Measurements from ENCODE around the gene FSTL1.

Gene FSTL1

DNA sequence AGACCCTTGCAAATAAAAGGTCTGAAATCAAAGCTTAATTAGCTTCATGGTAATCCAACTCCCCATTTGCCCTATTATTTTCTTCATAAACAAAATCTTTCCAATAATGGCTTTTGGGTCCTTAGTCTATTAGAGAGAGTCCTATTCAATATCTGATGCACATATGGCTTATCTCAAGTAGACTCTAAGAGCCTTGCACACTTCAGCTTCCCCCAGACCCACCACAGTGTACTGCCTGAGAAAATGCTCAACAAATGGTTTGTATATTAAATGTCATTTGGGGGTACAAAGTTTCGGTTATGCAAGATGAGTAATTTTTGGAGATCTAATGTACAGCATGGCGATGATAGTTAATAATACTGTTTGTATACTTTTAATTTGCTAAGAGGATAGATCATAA, 28.9 kb downstream of the FSTL1 start:
- no peak overlapping the region for H3K9ac ChIP-seq (ENCODE audit: low read length)
- no peak overlapping the region for H3K27ac ChIP-seq (ENCODE audit: low read length)

DNA sequence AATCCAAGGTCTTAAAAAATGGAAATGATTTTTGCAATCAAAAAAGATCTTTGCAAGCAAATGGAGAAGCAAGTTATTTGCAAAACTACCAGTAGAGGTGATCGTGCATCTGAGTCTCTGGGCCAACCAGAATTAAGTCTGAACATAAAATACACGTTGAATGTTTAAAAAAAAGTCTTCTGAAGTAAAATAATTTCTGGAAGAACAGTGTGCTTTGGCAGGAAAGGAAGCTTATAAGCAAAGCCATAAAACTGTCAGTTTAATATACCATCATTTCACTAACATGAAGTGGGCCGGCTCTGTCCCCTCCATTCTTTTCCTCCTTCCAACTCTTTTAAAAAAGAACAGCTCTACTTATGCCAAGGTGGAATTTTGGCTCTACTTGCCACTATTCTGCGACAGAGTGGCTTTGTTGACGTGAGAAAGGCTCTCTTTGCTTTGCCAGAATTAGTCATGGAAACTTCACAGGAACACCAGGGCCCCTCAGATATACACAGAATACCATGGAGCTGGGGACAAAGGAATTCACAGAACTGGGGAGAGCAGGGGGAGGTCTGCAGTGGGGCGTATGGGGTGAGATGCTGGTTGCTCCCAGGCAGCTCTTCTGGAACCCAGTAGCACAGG, 29.8 kb downstream of the FSTL1 start:
- Histone ChIP-seq H3K4me1 (ENCODE audit: control insufficient read depth, low read depth, low read length) (peaks cover 23% of the 10 kb centered on the region), H3K27ac (ENCODE audit: low read length) (no peak overlapping the region), H3K9ac (ENCODE audit: low read length) (no peak overlapping the region)

More for the DNA sequence above, 28.9 kb downstream of the FSTL1 start:
- H3K36me3 ChIP-seq (ENCODE audit: control insufficient read depth, low read depth, low read length), result peaks cover 3% of the 10 kb centered on the region
- H3K4me3 ChIP-seq (ENCODE audit: low read length), result no peak overlapping the region
- H3K9me3 ChIP-seq (ENCODE audit: control insufficient read depth, low read depth, low read length), result no peaks in the 10 kb centered on the region
- no peaks in the 10 kb centered on the region for H3K27me3 ChIP-seq (ENCODE audit: control insufficient read depth, insufficient read depth, low read length)
- peaks cover 21% of the 10 kb centered on the region for H3K4me1 ChIP-seq (ENCODE audit: control insufficient read depth, low read depth, low read length)

DNA sequence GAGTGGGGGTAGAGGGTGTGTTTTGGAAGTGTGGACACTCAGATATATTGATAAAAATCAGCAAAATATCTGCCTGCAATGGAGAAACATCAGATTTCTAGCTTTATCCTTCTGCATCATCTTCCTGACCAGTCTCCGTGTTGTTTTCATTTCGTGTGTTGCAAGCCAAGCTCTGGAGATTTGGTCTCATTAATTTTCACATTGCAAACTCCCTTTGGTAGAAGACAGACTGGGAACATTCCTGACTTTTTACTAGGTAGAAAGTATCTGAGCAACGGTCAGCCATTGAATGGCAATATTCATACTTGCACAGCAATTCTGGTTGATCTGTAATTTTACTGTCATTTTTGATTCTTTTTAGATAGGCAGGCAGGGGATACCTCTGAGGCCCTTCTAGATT, 30.4 kb downstream of the FSTL1 start:
- Histone ChIP-seq H3K9me3 (ENCODE audit: control insufficient read depth, low read depth, low read length) (no peaks in the 10 kb centered on the region), H3K27me3 (ENCODE audit: control insufficient read depth, insufficient read depth, low read length) (no peaks in the 10 kb centered on the region), H3K4me1 (ENCODE audit: control insufficient read depth, low read depth, low read length) (peaks cover 23% of the 10 kb centered on the region), H3K9ac (ENCODE audit: low read length) (no peak overlapping the region), H3K36me3 (ENCODE audit: control insufficient read depth, low read depth, low read length) (peaks cover 10% of the 10 kb centered on the region), H3K4me3 (ENCODE audit: low read length) (no peak overlapping the region), H3K27ac (ENCODE audit: low read length) (no peak overlapping the region)

More for the DNA sequence above, 29.8 kb downstream of the FSTL1 start:
- no peak overlapping the region for H3K4me3 ChIP-seq (ENCODE audit: low read length)
- H3K9me3 ChIP-seq (ENCODE audit: control insufficient read depth, low read depth, low read length), result no peaks in the 10 kb centered on the region
- H3K36me3 ChIP-seq (ENCODE audit: control insufficient read depth, low read depth, low read length), result peaks cover 4% of the 10 kb centered on the region
- H3K27me3 ChIP-seq (ENCODE audit: control insufficient read depth, insufficient read depth, low read length), result no peaks in the 10 kb centered on the region

DNA sequence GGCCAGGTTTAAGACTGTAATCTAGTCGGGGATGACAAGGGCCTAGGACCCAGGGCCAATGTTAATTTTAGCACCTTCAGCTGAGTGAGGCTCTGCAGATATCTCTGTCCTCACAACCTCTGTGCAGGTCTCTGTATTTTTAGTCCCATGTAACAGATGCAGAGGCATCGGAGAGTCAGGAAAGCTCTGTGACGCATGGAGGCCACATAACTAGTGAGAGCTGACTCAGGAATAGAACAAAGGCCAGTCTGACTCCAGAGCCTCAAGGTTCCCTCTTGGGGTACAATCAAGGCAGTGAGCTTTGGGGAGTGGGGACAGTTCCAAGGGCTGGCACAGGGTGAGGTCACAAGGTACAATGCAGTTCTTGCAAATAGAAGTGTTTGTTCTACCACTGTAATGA, 31.0 kb downstream of the FSTL1 start:
- Histone ChIP-seq H3K9me3 (ENCODE audit: control insufficient read depth, low read depth, low read length) (no peaks in the 10 kb centered on the region), H3K9ac (ENCODE audit: low read length) (no peak overlapping the region), H3K4me3 (ENCODE audit: low read length) (no peak overlapping the region), H3K36me3 (ENCODE audit: control insufficient read depth, low read depth, low read length) (peaks cover 13% of the 10 kb centered on the region), H3K27me3 (ENCODE audit: control insufficient read depth, insufficient read depth, low read length) (no peaks in the 10 kb centered on the region), H3K4me1 (ENCODE audit: control insufficient read depth, low read depth, low read length) (peaks cover 23% of the 10 kb centered on the region), H3K27ac (ENCODE audit: low read length) (no peak overlapping the region)

DNA sequence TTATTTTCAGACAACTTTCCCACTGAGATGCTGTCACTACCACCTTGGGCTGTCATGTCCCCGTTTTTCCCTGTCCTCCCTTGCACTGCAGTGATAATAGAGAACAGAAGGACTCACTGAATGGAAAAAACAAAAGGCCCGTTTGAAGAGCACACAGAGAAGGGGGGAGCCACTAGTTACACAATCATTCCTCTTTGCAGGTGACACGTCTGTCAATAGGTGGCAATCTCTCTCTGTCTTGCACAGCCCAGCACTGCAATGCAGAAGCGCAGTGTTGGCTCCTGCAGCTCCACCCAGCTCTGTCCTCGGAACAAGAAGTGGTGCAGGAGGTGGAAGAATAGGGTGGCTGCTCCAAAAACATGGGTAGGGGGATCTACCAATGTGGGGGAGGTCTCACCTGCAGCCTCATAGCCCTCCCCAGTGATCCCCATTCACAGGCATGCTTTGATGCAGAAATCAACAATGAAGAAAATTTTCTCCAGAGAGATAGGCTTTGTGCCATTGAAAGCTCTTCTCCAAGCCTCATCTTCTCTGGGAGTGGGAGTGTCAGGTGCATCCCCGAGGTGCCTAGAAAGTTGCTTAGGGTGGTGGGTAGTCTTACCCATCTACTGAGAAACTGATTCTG, 31.8 kb downstream of the FSTL1 start:
- no peak overlapping the region for H3K9ac ChIP-seq (ENCODE audit: low read length)
- no peak overlapping the region for H3K27ac ChIP-seq (ENCODE audit: low read length)
- peaks cover 13% of the 10 kb centered on the region for H3K36me3 ChIP-seq (ENCODE audit: control insufficient read depth, low read depth, low read length)
- no peaks in the 10 kb centered on the region for H3K27me3 ChIP-seq (ENCODE audit: control insufficient read depth, insufficient read depth, low read length)
- no peaks in the 10 kb centered on the region for H3K9me3 ChIP-seq (ENCODE audit: control insufficient read depth, low read depth, low read length)
- peaks cover 23% of the 10 kb centered on the region for H3K4me1 ChIP-seq (ENCODE audit: control insufficient read depth, low read depth, low read length)
- no peak overlapping the region for H3K4me3 ChIP-seq (ENCODE audit: low read length)

DNA sequence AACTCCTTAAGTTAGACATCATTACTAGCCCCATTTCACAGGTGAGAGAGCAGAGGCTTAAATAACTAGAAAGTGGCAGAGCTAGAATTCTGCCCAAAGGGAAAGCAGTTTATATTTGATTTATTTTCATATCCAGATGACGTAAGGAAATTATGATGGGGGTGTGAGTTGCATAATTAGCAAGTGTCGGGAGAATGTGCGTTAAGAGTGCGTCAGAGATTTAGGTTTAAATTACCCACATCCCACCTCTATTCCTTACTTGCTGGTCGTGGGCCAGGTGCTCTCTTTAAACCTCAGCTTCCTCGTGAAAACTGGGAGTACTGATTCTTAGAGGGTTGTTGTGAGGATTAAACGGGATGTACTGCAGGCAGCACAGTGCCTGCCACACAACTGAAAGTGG, 32.3 kb downstream of the FSTL1 start:
- Histone ChIP-seq H3K9ac (ENCODE audit: low read length) (no peak overlapping the region), H3K4me3 (ENCODE audit: low read length) (no peak overlapping the region), H3K36me3 (ENCODE audit: control insufficient read depth, low read depth, low read length) (peaks cover 14% of the 10 kb centered on the region), H3K27me3 (ENCODE audit: control insufficient read depth, insufficient read depth, low read length) (no peaks in the 10 kb centered on the region), H3K4me1 (ENCODE audit: control insufficient read depth, low read depth, low read length) (peaks cover 23% of the 10 kb centered on the region), H3K9me3 (ENCODE audit: control insufficient read depth, low read depth, low read length) (no peaks in the 10 kb centered on the region), H3K27ac (ENCODE audit: low read length) (no peak overlapping the region)

DNA sequence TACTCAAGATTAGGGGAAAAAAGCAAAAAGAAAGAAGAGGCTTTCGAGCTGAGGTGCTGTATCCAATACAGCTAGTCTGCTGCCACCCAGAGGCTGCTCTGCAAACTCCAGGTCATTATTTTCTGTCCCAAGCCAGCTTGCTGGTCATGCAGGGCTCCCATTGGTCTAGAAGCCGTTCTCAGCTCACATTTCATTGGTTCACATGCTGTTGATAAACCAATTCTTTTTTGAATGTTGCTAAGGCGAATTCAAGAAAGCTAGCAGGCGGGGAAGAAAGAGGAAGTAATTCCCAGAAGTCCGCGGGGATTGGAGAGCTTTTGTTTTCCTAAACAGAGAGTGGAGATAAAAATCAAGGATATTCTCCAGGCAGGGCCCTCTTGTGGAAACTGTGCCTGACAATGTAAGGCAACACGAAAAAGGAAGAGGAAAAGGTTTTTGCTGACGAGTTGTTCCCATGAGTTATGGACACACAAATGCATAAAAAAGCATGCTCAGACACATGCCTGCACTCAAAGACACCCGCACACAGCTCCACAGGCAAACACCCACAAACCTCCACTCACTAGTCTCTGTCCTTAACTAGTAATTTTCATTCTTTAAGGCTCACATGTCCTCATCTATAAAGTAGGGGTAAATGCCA, 33.4 kb downstream of the FSTL1 start:
- Histone ChIP-seq H3K9me3 (ENCODE audit: control insufficient read depth, low read depth, low read length) (no peaks in the 10 kb centered on the region), H3K36me3 (ENCODE audit: control insufficient read depth, low read depth, low read length) (peaks cover 22% of the 10 kb centered on the region), H3K27me3 (ENCODE audit: control insufficient read depth, insufficient read depth, low read length) (no peaks in the 10 kb centered on the region), H3K9ac (ENCODE audit: low read length) (peak overlapping the region; percentile 47), H3K4me3 (ENCODE audit: low read length) (peak overlapping the region; percentile 5), H3K4me1 (ENCODE audit: control insufficient read depth, low read depth, low read length) (peaks cover 23% of the 10 kb centered on the region), H3K27ac (ENCODE audit: low read length) (peak overlapping the region; percentile 30)

DNA sequence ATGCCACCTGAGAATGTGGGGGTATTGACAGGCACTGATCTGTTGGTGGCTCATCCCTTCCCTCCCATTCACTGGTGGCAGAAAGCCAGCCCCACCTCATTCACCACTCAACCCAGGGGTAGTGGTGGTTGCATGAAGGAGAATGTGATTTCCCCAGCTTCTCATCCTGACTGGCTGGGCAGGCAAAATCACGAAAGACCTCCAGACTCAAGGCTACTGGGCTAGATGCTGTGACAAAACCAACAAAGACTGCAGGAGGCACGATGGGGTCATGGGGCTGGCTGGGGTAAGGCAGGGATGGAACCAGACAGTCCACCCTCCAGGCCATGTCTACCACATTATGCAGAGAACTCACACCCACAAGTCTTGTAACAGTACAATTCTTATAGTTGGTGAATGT, 33.9 kb downstream of the FSTL1 start:
- Histone ChIP-seq H3K9ac (ENCODE audit: low read length) (no peak overlapping the region), H3K4me1 (ENCODE audit: control insufficient read depth, low read depth, low read length) (peaks cover 23% of the 10 kb centered on the region), H3K36me3 (ENCODE audit: control insufficient read depth, low read depth, low read length) (peaks cover 26% of the 10 kb centered on the region), H3K27me3 (ENCODE audit: control insufficient read depth, insufficient read depth, low read length) (no peaks in the 10 kb centered on the region), H3K27ac (ENCODE audit: low read length) (no peak overlapping the region), H3K4me3 (ENCODE audit: low read length) (no peak overlapping the region), H3K9me3 (ENCODE audit: control insufficient read depth, low read depth, low read length) (no peaks in the 10 kb centered on the region)

DNA sequence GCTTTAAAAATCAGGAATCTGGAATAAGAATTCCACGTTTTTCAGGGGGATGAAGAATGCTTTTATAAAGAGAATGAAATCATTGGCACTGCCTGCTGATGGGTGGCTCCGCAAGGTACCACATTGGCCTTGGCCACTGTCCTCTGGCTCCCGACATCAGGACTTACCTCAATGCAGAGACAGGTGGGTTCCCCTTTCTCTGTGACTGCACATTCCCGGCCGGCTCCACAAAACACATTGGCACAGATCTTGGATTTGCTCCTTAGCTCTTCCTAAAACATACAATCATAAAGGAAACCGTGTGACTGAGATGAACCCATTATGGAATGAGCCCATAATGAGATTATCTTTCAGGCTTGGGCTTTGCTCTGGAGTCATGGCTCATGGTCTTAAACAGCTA, 35.0 kb downstream of the FSTL1 start:
- Histone ChIP-seq H3K36me3 (ENCODE audit: control insufficient read depth, low read depth, low read length) (peaks cover 37% of the 10 kb centered on the region), H3K27ac (ENCODE audit: low read length) (no peak overlapping the region), H3K9me3 (ENCODE audit: control insufficient read depth, low read depth, low read length) (no peaks in the 10 kb centered on the region), H3K4me1 (ENCODE audit: control insufficient read depth, low read depth, low read length) (peaks cover 23% of the 10 kb centered on the region), H3K27me3 (ENCODE audit: control insufficient read depth, insufficient read depth, low read length) (no peaks in the 10 kb centered on the region), H3K9ac (ENCODE audit: low read length) (no peak overlapping the region), H3K4me3 (ENCODE audit: low read length) (no peak overlapping the region)

DNA sequence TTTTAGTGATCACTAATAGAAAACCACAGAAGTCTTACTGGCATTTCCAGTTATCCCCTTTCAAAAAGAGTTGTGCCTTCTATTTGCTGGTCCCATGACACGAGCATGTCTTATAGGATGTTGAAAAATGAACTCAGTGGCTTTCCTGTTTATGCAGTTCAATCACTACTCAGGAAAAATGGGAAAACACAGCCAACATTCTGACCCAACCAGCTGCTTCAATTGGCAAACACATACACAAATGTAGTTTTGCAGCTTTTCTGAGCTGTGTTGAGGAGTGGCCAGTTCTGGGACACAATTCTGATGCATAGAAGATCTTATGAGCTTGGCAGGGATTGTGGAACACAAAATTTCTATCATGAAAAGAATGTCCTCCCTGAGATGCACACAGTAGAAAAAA, 40.3 kb downstream of the FSTL1 start:
- no peak overlapping the region for H3K9ac ChIP-seq (ENCODE audit: low read length)
- no peaks in the 10 kb centered on the region for H3K4me1 ChIP-seq (ENCODE audit: control insufficient read depth, low read depth, low read length)
- no peaks in the 10 kb centered on the region for H3K9me3 ChIP-seq (ENCODE audit: control insufficient read depth, low read depth, low read length)
- H3K36me3 ChIP-seq (ENCODE audit: control insufficient read depth, low read depth, low read length), result peaks cover 80% of the 10 kb centered on the region
- no peak overlapping the region for H3K4me3 ChIP-seq (ENCODE audit: low read length)
- no peak overlapping the region for H3K27ac ChIP-seq (ENCODE audit: low read length)
- no peaks in the 10 kb centered on the region for H3K27me3 ChIP-seq (ENCODE audit: control insufficient read depth, insufficient read depth, low read length)

DNA sequence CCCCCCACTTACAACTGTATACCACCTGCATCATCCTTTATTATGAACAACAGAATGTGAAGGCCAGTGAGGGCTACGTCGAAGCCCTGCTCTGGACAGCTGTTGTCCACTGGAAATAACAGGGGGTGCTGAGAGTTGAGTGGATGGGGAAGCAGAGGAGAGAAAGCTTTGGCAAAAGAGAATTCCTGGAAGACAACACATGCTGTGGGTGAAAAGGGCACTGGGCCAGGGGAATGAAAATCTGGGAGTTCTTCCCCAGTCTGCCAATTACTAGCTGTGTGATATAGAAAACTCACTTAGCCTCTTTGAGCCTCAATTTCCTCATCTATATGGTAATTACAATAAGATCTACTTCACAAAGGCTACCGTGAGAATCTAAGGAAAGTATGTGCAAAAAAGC, 40.7 kb downstream of the FSTL1 start:
- Histone ChIP-seq H3K9ac (ENCODE audit: low read length) (no peak overlapping the region), H3K36me3 (ENCODE audit: control insufficient read depth, low read depth, low read length) (peaks cover 81% of the 10 kb centered on the region), H3K9me3 (ENCODE audit: control insufficient read depth, low read depth, low read length) (no peaks in the 10 kb centered on the region), H3K4me1 (ENCODE audit: control insufficient read depth, low read depth, low read length) (no peaks in the 10 kb centered on the region), H3K4me3 (ENCODE audit: low read length) (no peak overlapping the region), H3K27ac (ENCODE audit: low read length) (no peak overlapping the region), H3K27me3 (ENCODE audit: control insufficient read depth, insufficient read depth, low read length) (no peaks in the 10 kb centered on the region)
